Lower leg skin (tissue), 3 donors: Measurements from ENCODE around the gene PKD1.
"Not testable (repeated sequence)": the region's sequence is repeated elsewhere in the genome, so short reads cannot be mapped to it uniquely, and the experiment has no call there.

Source experiments
- CTCF ChIP-seq, 3 donors: fragments of 450-650 bp; IDR thresholded peaks; one replicate each; pipeline ENCODE4 v1.5.1; 2016; ENCODE audit warnings: antibody characterized with exemption in 3 of 3, mild to moderate bottlenecking in 3 of 3, moderate library complexity in 2 of 3
- POLR2A ChIP-seq, 2 donors: fragments of 450-650 bp; IDR thresholded peaks; one replicate each; pipeline ENCODE4 v1.6.1; 2016 to 2017; ENCODE audit warnings: antibody characterized with exemption in 2 of 2, mild to moderate bottlenecking in 1 of 2, moderate library complexity in 1 of 2

- not testable (repeated sequence) for TF ChIP-seq CTCF, POLR2A (IDR thresholded peaks at IDR 0.05)
Measured at GRCh38 chr16:2097689-2098088, 38.0 kb downstream of the PKD1 start.
